ENCODE results near the gene PIEZO1. TPM values are rescaled to one million over a fixed set of nuclear protein-coding genes. Genes with fewer than 3 reads are reported as not detected.

The PIEZO1 gene
- total and polyA plus RNA-seq, 10 of the 15 experiments (the other 5 are each of a cell fraction or from before 2014, with no cell fraction given), result 1.3 to 169 (median 33.4) TPM

DNA sequence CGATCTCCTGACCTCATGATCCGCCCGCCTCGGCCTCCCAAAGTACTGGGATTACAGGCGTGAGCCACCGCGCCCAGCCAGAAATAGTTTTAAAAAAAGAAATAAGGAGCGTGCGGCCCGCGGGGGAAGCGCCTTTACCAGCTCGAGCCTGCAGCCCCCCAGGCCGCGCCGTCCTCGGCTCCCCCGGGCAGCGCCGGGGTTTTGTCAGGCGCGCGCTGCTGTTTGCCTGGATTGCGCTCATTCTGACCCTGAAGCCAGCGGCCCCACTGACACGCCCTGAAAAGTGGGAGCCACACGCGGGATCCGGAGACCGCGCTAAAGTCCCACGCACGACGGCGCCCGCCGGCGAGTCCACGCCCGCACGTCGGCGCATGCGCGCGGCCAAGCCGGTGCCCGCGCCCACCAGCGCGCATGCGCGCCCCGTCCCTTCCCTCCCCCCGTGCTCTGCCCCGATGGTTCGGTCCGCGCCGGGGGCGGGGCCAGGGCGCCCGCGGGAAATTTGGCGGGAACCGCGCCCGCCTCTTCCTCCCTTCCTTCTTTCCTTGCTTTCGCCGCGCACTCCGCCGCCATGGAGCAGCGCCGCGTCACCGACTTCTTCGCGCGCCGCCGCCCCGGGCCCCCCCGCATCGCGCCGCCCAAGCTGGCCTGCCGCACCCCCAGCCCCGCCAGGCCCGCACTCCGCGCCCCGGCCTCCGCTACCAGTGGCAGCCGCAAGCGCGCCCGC is 18.4 kb upstream of the PIEZO1 start, which contains the start of gene CDT1:
CDT1 (plus strand) TSS at position 526 of the 724 bp plus-strand sequence; CDS start at position 569, 43 bp downstream.
- H2AFZ ChIP-seq (ENCODE audit: control insufficient read depth, low read depth, low read length), result peak within 1 kb of the TSS; percentile 66
- POLR2A ChIA-PET, result interaction anchor here (0.7 kb wide), 2 partner anchors 20 to 52 kb away, joined by 4 to 5 read pairs; no protein-coding TSS in a partner anchor
- H3K9ac ChIP-seq (ENCODE audit: control insufficient read depth, insufficient read depth, low read length), result peak within 1 kb of the TSS; percentile 90
- H3K27me3 ChIP-seq (replicated peaks in 1 of 2; ENCODE audit: control insufficient read depth in 2 of 2, insufficient read depth in 2 of 2, low read length in 1 of 2), result no peaks in the 10 kb centered on the region
- intact Hi-C loops (cut with micrococcal nuclease; ENCODE audit: unreplicated experiment) (loop anchor here (2.0 kb wide), 1 partner anchor 21 kb away; no protein-coding TSS in a partner anchor), in situ Hi-C loops (cut with MboI) (no loop called here)
- peaks cover 18% of the 10 kb centered on the region for H3K4me1 ChIP-seq (ENCODE audit: control insufficient read depth, insufficient read depth, low read length)
- FAIRE-seq (peak; percentile 52), DNase-seq (ENCODE audit: low read depth, low spot score) (no peak), ATAC-seq (peak; percentile 52)
- RAD21 ChIA-PET (ENCODE audit: unreplicated experiment), result interaction anchor here (1.1 kb wide), 1 partner anchor 8 kb away, joined by 4 read pairs; the partner anchor contains the start of gene APRT
- H3K36me3 ChIP-seq (ENCODE audit: control insufficient read depth in 2 of 2, insufficient read depth in 2 of 2, low read length in 1 of 2), result peaks cover 0 to 29% of the 10 kb centered on the region in 2 experiments; a peak in 3 of 4 replicates
- H3K4me3 ChIP-seq, result peak within 1 kb of the TSS; percentile 88
- 0% methylated on average over 49 of the region's 98 CpGs for WGBS (ENCODE audit: insufficient coverage, insufficient replicate concordance, low lambda C conversion rate, missing lambda C conversion rate)
- H3K27ac ChIP-seq (ENCODE audit: control insufficient read depth, insufficient read depth), result peak within 1 kb of the TSS; percentile 87
- H3K79me2 ChIP-seq (ENCODE audit: control insufficient read depth, insufficient read depth, low read length), result peaks cover 28% of the 10 kb centered on the region
- SMC1A ChIA-PET (ENCODE audit: uncharacterized antibody, unreplicated experiment), result no interaction called here
- CTCF ChIA-PET, result no interaction called here
- BruUV-seq (replicated peaks), result no TSS peak
- H3K9me3 ChIP-seq (replicated peaks; ENCODE audit: control insufficient read depth, insufficient read depth, low read length), result no peaks in the 10 kb centered on the region
- peak within 1 kb of the TSS; percentile 79 for H3K4me2 ChIP-seq (ENCODE audit: control insufficient read depth, insufficient read depth)
- H4K20me1 ChIP-seq (ENCODE audit: control insufficient read depth, insufficient read depth), result no peaks in the 10 kb centered on the region
- TF ChIP-seq NR2F1 (conservative IDR thresholded peaks at IDR 0.05) (peak; percentile 53), JUND (IDR thresholded peaks at IDR 0.05; ENCODE audit: low read depth, low read length) (peak; percentile 94), LARP7 (IDR thresholded peaks at IDR 0.05) (peak; percentile 74; the same call in 1 of the 2 replicates), TAF1 (IDR thresholded peaks at IDR 0.05; ENCODE audit: borderline replicate concordance, low read depth, low read length) (peak; percentile 39; the same call in 1 of the 2 replicates), HCFC1 (IDR thresholded peaks at IDR 0.05; ENCODE audit: low read length) (peak; percentile 21; the same call in 1 of the 2 replicates), BACH1 (IDR thresholded peaks at IDR 0.05; ENCODE audit: borderline replicate concordance) (peak; percentile 99), MYB (IDR thresholded peaks at IDR 0.05; ENCODE audit: borderline replicate concordance, low read depth, low read length) (no peak), STAT1 (conservative IDR thresholded peaks at IDR 0.05) (peak; percentile 84), TARDBP (IDR thresholded peaks at IDR 0.05; ENCODE audit: borderline replicate concordance) (no peak), ZSCAN29 (IDR thresholded peaks at IDR 0.05) (peak; percentile 29; the same call in 1 of the 2 replicates), RB1 (IDR thresholded peaks at IDR 0.05; ENCODE audit: borderline replicate concordance) (peak; percentile 100), SREBF2 (IDR thresholded peaks at IDR 0.05; ENCODE audit: low read length) (no peak), NFIC (IDR thresholded peaks at IDR 0.05; ENCODE audit: low read depth, low read length) (no peak), RFX5 (IDR thresholded peaks at IDR 0.05; ENCODE audit: low read depth, low read length) (no peak)
- TF ChIP-seq, protein P1, sequence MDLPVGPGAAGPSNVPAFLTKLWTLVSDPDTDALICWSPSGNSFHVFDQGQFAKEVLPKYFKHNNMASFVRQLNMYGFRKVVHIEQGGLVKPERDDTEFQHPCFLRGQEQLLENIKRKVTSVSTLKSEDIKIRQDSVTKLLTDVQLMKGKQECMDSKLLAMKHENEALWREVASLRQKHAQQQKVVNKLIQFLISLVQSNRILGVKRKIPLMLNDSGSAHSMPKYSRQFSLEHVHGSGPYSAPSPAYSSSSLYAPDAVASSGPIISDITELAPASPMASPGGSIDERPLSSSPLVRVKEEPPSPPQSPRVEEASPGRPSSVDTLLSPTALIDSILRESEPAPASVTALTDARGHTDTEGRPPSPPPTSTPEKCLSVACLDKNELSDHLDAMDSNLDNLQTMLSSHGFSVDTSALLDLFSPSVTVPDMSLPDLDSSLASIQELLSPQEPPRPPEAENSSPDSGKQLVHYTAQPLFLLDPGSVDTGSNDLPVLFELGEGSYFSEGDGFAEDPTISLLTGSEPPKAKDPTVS (IDR thresholded peaks at IDR 0.05; ENCODE audit: low read depth, low read length), result 0 out of 2 replicates have a peak, but pooled peaks have one; percentile 43
- TF ChIP-seq, protein P2, sequence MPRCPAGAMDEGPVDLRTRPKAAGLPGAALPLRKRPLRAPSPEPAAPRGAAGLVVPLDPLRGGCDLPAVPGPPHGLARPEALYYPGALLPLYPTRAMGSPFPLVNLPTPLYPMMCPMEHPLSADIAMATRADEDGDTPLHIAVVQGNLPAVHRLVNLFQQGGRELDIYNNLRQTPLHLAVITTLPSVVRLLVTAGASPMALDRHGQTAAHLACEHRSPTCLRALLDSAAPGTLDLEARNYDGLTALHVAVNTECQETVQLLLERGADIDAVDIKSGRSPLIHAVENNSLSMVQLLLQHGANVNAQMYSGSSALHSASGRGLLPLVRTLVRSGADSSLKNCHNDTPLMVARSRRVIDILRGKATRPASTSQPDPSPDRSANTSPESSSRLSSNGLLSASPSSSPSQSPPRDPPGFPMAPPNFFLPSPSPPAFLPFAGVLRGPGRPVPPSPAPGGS (IDR thresholded peaks at IDR 0.05; ENCODE audit: borderline replicate concordance, insufficient read depth, low read depth, low read length, poor library complexity, severe bottlenecking), result peak; percentile 11
- TF ChIP-seq, protein P3, sequence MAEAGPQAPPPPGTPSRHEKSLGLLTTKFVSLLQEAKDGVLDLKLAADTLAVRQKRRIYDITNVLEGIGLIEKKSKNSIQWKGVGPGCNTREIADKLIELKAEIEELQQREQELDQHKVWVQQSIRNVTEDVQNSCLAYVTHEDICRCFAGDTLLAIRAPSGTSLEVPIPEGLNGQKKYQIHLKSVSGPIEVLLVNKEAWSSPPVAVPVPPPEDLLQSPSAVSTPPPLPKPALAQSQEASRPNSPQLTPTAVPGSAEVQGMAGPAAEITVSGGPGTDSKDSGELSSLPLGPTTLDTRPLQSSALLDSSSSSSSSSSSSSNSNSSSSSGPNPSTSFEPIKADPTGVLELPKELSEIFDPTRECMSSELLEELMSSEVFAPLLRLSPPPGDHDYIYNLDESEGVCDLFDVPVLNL (IDR thresholded peaks at IDR 0.05; ENCODE audit: low read depth, low read length), result peak; percentile 90
- TF ChIP-seq, protein P4, sequence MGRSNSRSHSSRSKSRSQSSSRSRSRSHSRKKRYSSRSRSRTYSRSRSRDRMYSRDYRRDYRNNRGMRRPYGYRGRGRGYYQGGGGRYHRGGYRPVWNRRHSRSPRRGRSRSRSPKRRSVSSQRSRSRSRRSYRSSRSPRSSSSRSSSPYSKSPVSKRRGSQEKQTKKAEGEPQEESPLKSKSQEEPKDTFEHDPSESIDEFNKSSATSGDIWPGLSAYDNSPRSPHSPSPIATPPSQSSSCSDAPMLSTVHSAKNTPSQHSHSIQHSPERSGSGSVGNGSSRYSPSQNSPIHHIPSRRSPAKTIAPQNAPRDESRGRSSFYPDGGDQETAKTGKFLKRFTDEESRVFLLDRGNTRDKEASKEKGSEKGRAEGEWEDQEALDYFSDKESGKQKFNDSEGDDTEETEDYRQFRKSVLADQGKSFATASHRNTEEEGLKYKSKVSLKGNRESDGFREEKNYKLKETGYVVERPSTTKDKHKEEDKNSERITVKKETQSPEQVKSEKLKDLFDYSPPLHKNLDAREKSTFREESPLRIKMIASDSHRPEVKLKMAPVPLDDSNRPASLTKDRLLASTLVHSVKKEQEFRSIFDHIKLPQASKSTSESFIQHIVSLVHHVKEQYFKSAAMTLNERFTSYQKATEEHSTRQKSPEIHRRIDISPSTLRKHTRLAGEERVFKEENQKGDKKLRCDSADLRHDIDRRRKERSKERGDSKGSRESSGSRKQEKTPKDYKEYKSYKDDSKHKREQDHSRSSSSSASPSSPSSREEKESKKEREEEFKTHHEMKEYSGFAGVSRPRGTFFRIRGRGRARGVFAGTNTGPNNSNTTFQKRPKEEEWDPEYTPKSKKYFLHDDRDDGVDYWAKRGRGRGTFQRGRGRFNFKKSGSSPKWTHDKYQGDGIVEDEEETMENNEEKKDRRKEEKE (IDR thresholded peaks at IDR 0.05), result peak; percentile 84

All from GM12878 (cell line).